Activated CD4-positive, alpha-beta T cell treated with anti-CD3 and anti-CD28 coated beads for 24 hours (primary cell): ENCODE results near the gene NSD2.
A peak's percentile ranks its signal among the peaks of the same experiment; 100 is the strongest.
"Not testable (repeated sequence)": the region's sequence is repeated elsewhere in the genome, so short reads cannot be mapped to it uniquely, and the experiment has no call there.

Experiments
- DNase-seq, 2 donors: peaks; one replicate each; pipeline ENCODE4 v3.0.0-alpha.2; 2020; ENCODE audit warnings: low read depth in 2 of 2

The NSD2 gene

GRCh38 chr4:1899149-1900086 is 28.2 kb downstream of the NSD2 start:
- DNase-seq: peak; percentile 50 to 60

DNA sequence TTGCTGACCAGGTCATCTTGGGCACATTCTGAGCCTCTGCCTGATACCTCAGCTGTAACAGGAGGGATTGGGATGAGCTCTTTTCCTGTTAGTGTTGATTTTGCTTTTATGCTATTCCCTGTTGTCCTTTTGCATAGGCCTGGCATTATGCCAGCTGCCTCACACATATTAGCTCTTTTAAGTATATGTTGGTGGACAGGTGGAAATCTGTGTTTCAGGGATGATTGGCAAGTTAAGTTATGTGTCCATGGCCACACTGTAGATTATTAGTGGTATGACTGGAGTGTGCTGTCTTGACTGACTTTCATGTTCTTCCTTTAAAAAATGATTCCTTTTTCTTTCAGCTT is 28.9 kb downstream of the NSD2 start:
- DNase-seq: no peak

- DNase-seq: no peak
Measured at GRCh38 chr4:1900624-1901023, 29.4 kb downstream of the NSD2 start.

DNA sequence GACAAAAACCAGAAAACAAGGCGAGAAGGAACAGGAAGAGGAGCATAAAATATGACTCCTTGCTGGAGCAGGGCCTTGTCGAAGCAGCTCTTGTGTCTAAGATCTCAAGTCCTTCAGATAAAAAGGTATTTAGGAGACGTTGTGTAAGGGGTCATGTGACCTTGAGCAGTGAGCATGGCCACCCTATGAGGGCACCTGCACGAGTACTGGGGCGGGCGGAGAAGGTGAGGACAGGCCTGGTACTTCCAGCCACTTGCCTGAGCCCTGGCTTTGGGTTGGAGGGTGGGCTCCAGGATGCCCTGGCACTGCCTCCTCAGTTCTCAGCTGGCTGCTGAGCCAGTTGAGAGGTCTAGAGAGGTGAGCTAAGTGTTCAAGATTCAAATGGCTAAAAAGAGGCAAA is 29.9 kb downstream of the NSD2 start:
- DNase-seq: no peak

DNA sequence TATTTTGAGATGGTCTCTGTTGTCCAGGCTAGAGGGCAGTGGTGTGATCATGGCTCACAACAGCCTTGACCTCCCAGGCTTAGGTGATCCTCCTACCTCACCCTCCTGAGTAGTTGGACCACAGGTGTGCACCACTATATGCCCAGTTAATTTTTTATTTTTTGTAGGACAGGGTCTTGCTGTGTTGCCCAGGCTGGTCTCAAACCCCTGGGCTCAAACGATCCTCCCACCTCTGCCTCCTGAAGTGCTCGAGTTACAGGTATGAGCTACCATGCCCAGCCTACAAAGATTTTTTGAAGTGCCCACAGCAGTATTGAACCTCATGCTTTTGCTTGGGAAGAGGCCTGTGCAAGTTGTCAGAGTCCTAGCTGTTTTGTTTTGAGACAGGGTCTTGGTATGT is 31.1 kb downstream of the NSD2 start:
- DNase-seq: no peak

DNA sequence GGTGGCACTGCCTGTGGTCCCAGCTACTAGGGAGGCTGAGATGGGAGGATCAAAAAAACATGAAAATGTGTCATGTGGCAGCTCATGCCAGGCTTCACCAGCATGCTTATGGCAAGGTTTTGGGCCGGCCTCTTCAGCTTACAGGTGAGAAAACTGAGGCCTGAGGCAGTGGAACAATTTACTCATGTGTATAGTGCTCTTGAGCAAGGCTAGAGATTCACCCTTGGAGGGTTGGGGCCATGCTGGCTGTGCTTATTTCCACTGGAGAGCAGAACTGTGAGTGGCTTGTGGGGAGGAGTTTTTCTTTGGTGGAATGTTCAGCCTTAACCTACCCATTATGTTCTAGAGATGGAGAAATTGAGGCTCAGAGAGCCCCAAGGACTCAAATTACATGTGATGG is 31.8 kb downstream of the NSD2 start:
- no peak for DNase-seq

DNA sequence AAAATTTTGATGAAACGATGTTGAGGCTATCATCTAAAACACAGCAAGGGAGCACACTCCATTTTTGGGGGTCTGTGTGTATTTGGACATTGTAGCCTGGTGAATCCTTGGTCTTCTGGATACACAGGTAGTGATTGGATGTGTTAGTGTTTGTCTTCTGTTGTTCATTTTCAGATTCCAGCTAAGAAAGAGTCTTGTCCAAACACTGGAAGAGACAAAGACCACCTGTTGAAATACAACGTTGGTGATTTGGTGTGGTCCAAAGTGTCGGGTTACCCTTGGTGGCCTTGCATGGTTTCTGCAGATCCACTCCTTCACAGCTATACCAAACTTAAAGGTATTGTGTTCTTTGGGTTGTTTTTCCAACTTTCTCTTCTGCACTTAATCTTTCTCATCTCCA is 32.8 kb downstream of the NSD2 start:
- DNase-seq: no peak

GRCh38 chr4:1907848-1908525 is 36.8 kb downstream of the NSD2 start:
- no peak for DNase-seq

- DNase-seq: not testable (repeated sequence)
Measured at GRCh38 chr4:1909696-1910095, 38.5 kb downstream of the NSD2 start.

- DNase-seq: no peak
Measured at GRCh38 chr4:1910643-1911042, 39.5 kb downstream of the NSD2 start.

GRCh38 chr4:1911316-1911715 is 40.1 kb downstream of the NSD2 start:
- not testable (repeated sequence) for DNase-seq

- DNase-seq: no peak
Measured at GRCh38 chr4:1922821-1923220, 51.6 kb downstream of the NSD2 start.

- DNase-seq: no peak
Measured at GRCh38 chr4:1927675-1928074, 56.5 kb downstream of the NSD2 start.

DNA sequence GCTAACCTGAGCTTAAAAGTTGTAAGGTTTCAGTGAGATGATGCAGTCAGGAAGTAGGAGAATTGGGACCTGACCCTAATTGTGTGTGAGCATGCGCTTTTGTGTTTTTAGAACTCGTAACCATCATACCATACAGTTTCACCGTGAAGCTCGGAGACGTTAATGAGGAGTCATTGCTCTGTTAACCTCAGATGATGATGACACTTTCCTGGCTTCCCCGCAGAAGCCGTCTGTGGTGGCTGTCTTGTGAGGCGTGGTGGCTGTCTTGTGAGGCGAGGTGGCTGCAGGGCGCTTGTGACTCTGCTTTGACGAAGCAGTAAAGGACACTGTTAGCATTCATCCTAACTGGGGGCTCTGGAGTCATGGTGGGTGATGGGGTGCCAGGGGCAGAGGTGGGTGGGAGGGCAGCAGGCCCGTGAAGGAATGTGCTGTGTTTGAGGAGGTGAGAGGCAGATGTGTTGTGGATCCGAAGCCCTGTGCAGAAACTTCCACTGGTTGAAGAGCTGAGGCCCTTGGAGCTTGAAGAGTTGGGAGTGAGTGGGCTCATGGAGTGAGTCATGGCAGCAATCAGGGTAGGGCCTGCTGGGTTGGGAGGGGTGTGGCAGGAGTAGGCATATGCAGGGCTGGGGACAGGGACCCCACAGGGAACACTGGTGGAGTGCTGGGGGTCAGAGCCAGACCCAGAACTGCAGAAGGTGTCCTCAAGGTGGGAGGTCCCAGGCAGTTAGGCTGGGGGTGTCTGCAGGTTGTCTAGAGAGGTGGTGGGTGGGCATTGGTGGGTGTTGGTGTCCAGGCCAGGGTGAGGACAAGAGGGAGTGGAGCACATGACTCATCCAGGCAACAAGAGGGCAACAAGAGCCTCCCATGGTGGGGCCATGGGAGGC is 57.4 kb downstream of the NSD2 start:
- no peak for DNase-seq

DNA sequence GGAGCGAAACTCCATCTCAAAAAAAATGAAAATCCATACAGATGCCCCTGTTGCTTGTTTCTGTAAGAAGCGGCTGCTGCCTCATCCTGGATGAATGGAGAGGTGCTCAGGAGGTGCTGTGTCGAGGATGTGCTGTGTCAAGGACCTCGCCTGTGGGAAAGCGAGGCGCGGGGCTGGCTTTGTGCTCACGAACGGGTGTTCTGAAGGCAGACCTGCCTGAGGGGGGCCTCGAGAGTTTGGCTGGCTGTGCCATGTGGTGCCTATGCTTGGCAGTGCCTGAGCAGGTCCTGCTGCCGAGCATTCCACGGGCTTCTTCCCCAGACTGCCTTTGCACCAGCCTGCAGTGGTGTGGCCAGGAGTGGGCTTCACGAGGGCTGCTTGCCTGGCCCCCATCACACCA is 61.5 kb downstream of the NSD2 start:
- no peak for DNase-seq

DNA sequence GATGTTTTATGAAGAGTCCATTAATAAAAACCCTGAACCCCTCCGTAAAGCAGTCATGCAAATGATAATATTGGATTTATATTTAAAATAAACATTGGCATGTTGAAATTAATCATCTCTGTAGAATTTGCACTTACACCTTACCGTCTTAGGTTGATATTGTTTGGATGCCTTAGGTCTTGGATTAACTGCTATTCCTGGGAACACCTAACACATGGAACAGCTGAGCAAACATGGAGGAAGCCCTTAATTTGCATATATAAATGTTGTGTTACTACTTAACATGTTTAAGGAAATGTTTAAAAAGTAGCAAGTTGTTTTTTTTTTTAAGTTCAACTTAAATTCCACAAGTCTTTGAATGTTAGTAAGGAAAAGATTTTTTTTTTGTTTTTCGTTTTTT is 62.5 kb downstream of the NSD2 start:
- DNase-seq: no peak

DNA sequence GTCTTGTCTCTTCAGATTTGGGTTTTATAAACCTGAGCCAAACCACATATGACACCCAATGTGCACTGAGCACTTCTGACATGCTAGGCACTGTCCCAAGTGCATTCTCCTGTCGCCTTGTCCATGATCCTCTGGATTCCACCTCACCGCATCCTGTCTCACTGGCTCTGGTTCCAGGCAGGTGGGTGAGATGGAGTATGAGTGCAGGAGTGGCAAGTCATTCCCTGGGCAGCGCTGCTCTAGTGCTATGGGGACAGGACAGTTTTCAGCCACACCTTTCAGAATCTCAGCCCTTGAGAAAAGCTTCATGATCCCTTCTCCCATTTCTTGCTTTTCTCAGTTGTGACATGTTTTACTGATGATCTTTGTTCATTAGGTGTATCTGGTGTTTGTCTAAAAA is 66.4 kb downstream of the NSD2 start:
- no peak for DNase-seq

GRCh38 chr4:1938027-1938426 is 66.8 kb downstream of the NSD2 start:
- no peak for DNase-seq

DNA sequence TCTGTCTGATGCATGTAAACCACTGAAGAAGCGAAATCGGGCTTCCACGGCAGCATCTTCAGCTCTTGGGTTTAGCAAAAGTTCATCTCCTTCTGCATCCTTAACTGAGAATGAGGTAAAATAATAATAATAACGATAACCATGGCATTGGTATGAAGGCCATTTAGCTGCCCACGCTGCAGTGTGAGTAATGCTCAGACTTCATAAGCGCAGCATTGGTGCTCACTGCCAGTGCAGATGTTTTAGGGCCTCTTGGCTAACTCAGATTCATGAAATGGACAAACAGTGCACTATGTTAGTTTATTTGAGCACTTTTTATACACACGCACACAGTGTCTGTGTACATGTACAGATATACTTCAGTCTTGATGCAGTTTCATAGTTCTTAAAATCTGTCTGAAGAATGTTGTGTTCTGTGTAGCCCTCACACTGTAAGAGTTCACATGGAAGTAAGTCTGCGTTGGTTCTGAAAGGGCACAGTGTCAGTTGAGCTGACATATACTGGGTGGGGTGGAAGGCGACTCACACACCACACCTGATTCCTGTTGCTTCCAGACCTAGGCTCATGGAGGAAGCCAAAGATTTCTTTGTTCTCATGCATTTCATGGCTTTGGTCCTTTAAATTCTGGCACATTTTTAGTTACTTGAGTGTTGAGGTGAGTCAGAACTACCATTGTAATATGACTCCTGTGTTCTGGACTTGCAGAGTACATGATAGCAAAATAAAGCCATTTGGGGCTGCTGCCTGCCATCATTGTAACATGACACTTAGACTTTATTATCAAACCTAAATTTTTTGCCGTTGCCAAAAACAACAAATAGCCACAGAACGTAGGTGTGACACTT is 68.7 kb downstream of the NSD2 start:
- no peak for DNase-seq

DNA sequence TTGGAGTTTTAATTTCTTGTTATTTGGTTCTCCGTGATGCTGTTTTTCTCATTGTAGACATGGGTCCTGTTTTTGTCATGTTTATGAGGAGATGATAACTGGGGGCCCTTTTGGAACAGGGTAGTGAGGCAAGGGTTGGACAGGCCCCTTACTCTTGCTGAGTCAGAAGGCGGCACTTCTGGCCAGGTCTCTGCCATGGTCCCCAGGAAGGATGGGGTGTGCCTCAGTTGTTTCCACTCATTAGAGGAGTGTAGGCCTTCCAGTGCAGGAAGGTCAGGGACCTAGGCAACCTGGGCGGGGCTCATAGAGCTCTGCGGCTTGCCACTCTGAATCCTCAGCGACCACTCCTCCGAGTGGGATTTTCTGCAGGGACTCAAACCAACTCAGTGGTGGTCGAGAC is 69.4 kb downstream of the NSD2 start:
- no peak for DNase-seq

DNA sequence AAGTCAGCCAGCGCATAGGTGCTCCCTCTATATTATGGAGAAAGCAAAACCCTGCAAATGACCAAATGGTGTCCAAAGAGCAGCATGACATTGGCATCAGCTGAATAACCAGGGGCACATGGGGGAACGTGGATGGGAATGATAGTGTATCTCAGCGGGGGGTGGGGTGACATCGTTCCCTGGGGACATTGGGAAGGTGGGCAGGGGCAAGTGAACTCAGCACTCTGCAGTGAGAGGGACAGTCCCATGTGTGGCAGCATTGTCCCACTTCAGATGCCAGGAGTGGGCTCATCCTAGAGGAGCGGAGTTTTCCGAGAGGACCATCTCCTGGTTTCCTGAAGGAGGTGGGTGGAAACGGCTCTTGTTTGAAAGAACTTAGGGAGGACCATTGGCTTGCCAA is 72.7 kb downstream of the NSD2 start:
- DNase-seq: no peak
